Naive B cell (primary cell): ENCODE measurements around the gene RETREG3. TPM values are rescaled to one million over a fixed set of nuclear protein-coding genes. Genes with fewer than 3 reads are reported as not detected.
"Not testable (repeated sequence)": the region's sequence is repeated elsewhere in the genome, so short reads cannot be mapped to it uniquely, and the experiment has no call there.

Experiments
- ATAC-seq, 2 donors: fragments of 150-1000 bp; cut with Tn5 transposase; 2 replicates each; pipeline ENCODE4 v1.10.0; 2021; ENCODE audit warnings: low read depth in 2 of 2, mild to moderate bottlenecking in 2 of 2, moderate library complexity in 2 of 2
- DNase-seq: peaks from one replicate; pipeline ENCODE4 v3.0.0; 2022
- H3K27ac Mint-ChIP-seq, 6 donors: one replicate each; pipeline ENCODE4 v1.8.0; 2020 to 2022; ENCODE audit warnings: mild to moderate bottlenecking in 6 of 6, mixed read lengths in 6 of 6, moderate library complexity in 5 of 6, inconsistent platforms in 2 of 6
- H3K27me3 Mint-ChIP-seq, 3 donors: one replicate each; pipeline ENCODE4 v1.8.0; 2021 to 2022; ENCODE audit warnings: mixed read lengths in 3 of 3, mild to moderate bottlenecking in 1 of 3
- H3K36me3 Mint-ChIP-seq, 2 donors: one replicate each; pipeline ENCODE4 v1.8.0; 2020 to 2022; ENCODE audit warnings: mixed read lengths in 2 of 2, inconsistent platforms in 1 of 2, mild to moderate bottlenecking in 1 of 2
- H3K4me1 Mint-ChIP-seq, 3 donors: one replicate each; pipeline ENCODE4 v1.8.0; 2020 to 2022; ENCODE audit warnings: mixed read lengths in 3 of 3, inconsistent platforms in 1 of 3, mild to moderate bottlenecking in 1 of 3, moderate library complexity in 1 of 3
- H3K4me3 Mint-ChIP-seq, 8 donors: one replicate each; pipeline ENCODE4 v1.8.0; 2020 to 2022; ENCODE audit warnings: mild to moderate bottlenecking in 8 of 8, mixed read lengths in 8 of 8, moderate library complexity in 8 of 8, inconsistent platforms in 2 of 8
- H3K9me3 Mint-ChIP-seq, 7 donors: one replicate each; pipeline ENCODE4 v1.8.0; 2020 to 2022; ENCODE audit warnings: mixed read lengths in 7 of 7, mild to moderate bottlenecking in 5 of 7, inconsistent platforms in 2 of 7, moderate library complexity in 1 of 7
- polyA plus RNA-seq, 6 donors: library from polyadenylated mRNA; unstranded; fragments of 300-500 nt; fragmentation: Illumina TruSeq; gene quantifications; one replicate each; pipeline ENCODE4 v1.2.3, GENCODE V29; 2021; ENCODE audit warnings: low read depth in 6 of 6

Gene RETREG3
- polyA plus RNA-seq, 6 donors from 2014 or later, result 132 to 161 (median 140) TPM

GRCh38 chr17:42627032-42627764 is 18.0 kb upstream of the RETREG3 start:
- H3K27me3 Mint-ChIP-seq, H3K36me3 Mint-ChIP-seq, ATAC-seq, H3K4me3 Mint-ChIP-seq, H3K4me1 Mint-ChIP-seq, DNase-seq, H3K9me3 Mint-ChIP-seq: not testable (repeated sequence)
- peak overlapping the region in 1 of 6 donors; percentile 53 for H3K27ac Mint-ChIP-seq

GRCh38 chr17:42623732-42624596 is 14.8 kb upstream of the RETREG3 start:
- no peak for ATAC-seq
- Mint-ChIP-seq H3K27ac (no peak overlapping the region), H3K4me3 (no peak overlapping the region), H3K36me3 (no peaks in the 10 kb centered on the region), H3K9me3 (no peaks in the 10 kb centered on the region), H3K27me3 (peaks cover 0 to 4% (median 0%) of the 10 kb centered on the region in 3 donors), H3K4me1 (peaks cover 1 to 7% (median 2%) of the 10 kb centered on the region in 3 donors)
- no peak for DNase-seq

GRCh38 chr17:42623271-42623670 is 14.1 kb upstream of the RETREG3 start:
- Mint-ChIP-seq H3K4me1 (peaks cover 8 to 14% (median 9%) of the 10 kb centered on the region in 3 donors), H3K27me3 (peaks cover 0 to 3% (median 0%) of the 10 kb centered on the region in 3 donors), H3K4me3 (no peak overlapping the region), H3K27ac (no peak overlapping the region), H3K9me3 (no peaks in the 10 kb centered on the region), H3K36me3 (no peaks in the 10 kb centered on the region)
- DNase-seq, result no peak
- no peak for ATAC-seq

GRCh38 chr17:42621987-42622386 is 12.8 kb upstream of the RETREG3 start:
- not testable (repeated sequence) for DNase-seq, ATAC-seq, H3K27ac Mint-ChIP-seq, H3K27me3 Mint-ChIP-seq, H3K4me3 Mint-ChIP-seq, H3K9me3 Mint-ChIP-seq, H3K36me3 Mint-ChIP-seq
- H3K4me1 Mint-ChIP-seq, result peaks cover 11 to 20% (median 13%) of the 10 kb centered on the region in 3 donors

- DNase-seq (no peak), ATAC-seq (peak; percentile 33 to 37)
- Mint-ChIP-seq H3K36me3 (peaks cover 4 to 5% of the 10 kb centered on the region in 2 donors), H3K4me3 (peak overlapping the region in 6 of 8 donors; percentile 3 to 75 (median 64)), H3K27me3 (no peaks in the 10 kb centered on the region), H3K9me3 (no peaks in the 10 kb centered on the region), H3K27ac (peak overlapping the region in 3 of 6 donors; percentile 47 to 64 (median 64)), H3K4me1 (peaks cover 11 to 20% (median 13%) of the 10 kb centered on the region in 3 donors)
These were observed 9.4 kb upstream of the RETREG3 start for GRCh38 chr17:42618442-42619150.

DNA sequence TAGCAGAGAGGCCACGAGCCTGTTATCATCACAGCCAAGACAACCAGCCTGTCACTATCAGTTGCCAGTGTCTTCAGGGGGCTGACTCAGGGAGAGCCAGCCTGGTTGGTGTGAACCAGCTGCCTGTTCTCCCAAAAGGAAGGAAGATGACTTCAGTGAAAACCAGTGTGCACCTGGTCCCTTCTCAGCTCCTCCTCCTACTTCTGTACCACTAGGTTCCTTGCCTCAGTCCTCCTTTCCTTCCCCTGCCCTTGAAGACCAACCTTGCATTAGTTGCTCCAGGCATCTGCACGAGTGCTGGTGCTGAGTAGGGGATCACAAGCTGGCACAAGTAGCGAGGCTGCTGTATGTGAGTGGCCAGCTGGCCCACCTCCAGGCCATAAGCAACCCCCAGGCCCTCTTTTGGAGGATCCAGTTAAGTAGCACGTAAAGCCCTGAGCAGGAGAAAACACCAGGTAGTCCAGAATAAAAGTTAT is 8.8 kb upstream of the RETREG3 start:
- no peaks in the 10 kb centered on the region for H3K27me3 Mint-ChIP-seq
- peaks cover 11 to 20% (median 13%) of the 10 kb centered on the region in 3 donors for H3K4me1 Mint-ChIP-seq
- peak overlapping the region in 3 of 8 donors; percentile 29 to 59 (median 32) for H3K4me3 Mint-ChIP-seq
- peak overlapping the region in 2 of 6 donors; percentile 61 to 64 for H3K27ac Mint-ChIP-seq
- peaks cover 4 to 7% of the 10 kb centered on the region in 2 donors for H3K36me3 Mint-ChIP-seq
- H3K9me3 Mint-ChIP-seq, result no peaks in the 10 kb centered on the region
- DNase-seq (no peak), ATAC-seq (no peak)

DNA sequence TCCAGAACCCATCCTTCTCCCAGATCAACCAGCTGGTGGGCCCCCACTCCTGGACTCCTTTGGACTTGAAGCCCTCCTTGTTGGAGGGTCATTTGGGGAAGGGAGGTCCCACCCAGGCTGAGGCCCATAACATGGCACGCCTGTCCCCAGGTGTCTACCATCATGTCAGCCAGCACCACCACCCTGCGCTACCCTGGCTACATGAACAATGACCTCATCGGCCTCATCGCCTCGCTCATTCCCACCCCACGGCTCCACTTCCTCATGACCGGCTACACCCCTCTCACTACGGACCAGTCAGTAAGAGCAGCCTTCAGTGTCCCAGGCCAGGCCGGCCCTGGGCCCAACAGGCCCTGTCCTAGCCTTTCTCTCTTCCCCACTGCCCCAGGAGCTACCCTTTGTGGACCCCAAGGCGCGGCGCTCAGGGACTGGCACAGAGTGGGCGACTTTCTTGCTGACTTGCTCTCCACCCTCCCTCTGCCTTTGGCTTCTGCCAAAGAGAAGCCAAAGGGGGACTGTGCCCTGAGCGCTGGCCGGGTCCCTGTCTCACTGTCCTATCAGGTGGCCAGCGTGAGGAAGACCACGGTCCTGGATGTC is 4.6 kb upstream of the RETREG3 start:
- Mint-ChIP-seq H3K9me3 (no peaks in the 10 kb centered on the region), H3K36me3 (peaks cover 4 to 9% of the 10 kb centered on the region in 2 donors), H3K27me3 (no peaks in the 10 kb centered on the region), H3K27ac (no peak overlapping the region), H3K4me1 (peaks cover 15 to 22% (median 19%) of the 10 kb centered on the region in 3 donors), H3K4me3 (peak overlapping the region in 2 of 8 donors; percentile 61 to 74)
- no peak for ATAC-seq
- DNase-seq, result no peak

DNA sequence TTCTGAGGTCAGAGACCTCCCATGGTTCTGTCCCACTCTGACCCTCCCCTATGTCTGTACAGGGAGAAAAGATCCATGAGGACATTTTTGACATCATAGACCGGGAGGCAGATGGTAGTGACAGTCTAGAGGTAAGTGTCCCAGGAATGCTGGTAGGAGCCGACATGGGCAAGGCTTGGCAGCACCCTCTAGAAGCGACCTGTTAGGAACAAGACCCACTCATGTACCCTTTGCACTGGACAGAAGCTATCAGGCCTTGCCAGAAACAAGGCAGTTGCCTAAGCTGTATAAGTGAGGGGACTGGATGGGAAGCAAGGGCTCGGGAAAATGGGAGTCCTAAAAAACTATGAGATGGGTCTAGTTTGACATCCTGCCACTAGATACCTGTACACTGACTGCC is 2.8 kb upstream of the RETREG3 start:
- H3K27me3 Mint-ChIP-seq, result no peaks in the 10 kb centered on the region
- H3K27ac Mint-ChIP-seq, result peak overlapping the region in 1 of 6 donors; percentile 14
- ATAC-seq (no peak), DNase-seq (no peak)
- peaks cover 4 to 14% of the 10 kb centered on the region in 2 donors for H3K36me3 Mint-ChIP-seq
- H3K4me3 Mint-ChIP-seq, result peak overlapping the region in 4 of 8 donors; percentile 12 to 30 (median 24)
- no peaks in the 10 kb centered on the region for H3K9me3 Mint-ChIP-seq
- H3K4me1 Mint-ChIP-seq, result peaks cover 14 to 24% (median 15%) of the 10 kb centered on the region in 3 donors

GRCh38 chr17:42609814-42610801 is 934 bp upstream of the RETREG3 start:
- Mint-ChIP-seq H3K4me1 (peaks cover 23 to 44% (median 33%) of the 10 kb centered on the region in 3 donors), H3K36me3 (peaks cover 4 to 14% of the 10 kb centered on the region in 2 donors), H3K4me3 (peak overlapping the region; percentile 97 to 100 (median 100)), H3K27ac (peak overlapping the region in 5 of 6 donors; percentile 82 to 99 (median 96))
- not testable (repeated sequence) for H3K27me3 Mint-ChIP-seq, ATAC-seq, H3K9me3 Mint-ChIP-seq, DNase-seq

- Mint-ChIP-seq H3K4me1 (peaks cover 33 to 58% (median 46%) of the 10 kb centered on the region in 3 donors), H3K36me3 (peaks cover 0 to 9% of the 10 kb centered on the region in 2 donors), H3K4me3 (peak overlapping the region; percentile 97 to 100 (median 100)), H3K9me3 (no peaks in the 10 kb centered on the region), H3K27me3 (no peaks in the 10 kb centered on the region), H3K27ac (peak overlapping the region; percentile 96 to 99 (median 98))
- no peak for DNase-seq
- peak; percentile 62 to 66 for ATAC-seq
These were observed 631 bp downstream of the RETREG3 start for GRCh38 chr17:42608305-42609181.

- Mint-ChIP-seq H3K27me3 (no peaks in the 10 kb centered on the region), H3K4me1 (peaks cover 41 to 66% (median 54%) of the 10 kb centered on the region in 3 donors), H3K9me3 (no peaks in the 10 kb centered on the region), H3K36me3 (peaks cover 0 to 7% of the 10 kb centered on the region in 2 donors), H3K27ac (peak overlapping the region in 3 of 6 donors; percentile 64 to 99 (median 96)), H3K4me3 (peak overlapping the region; percentile 70 to 100 (median 99))
- DNase-seq (no peak), ATAC-seq (no peak)
These were observed 1.4 kb downstream of the RETREG3 start for GRCh38 chr17:42607769-42608168.
